Measurements from ENCODE around the gene URM1.

GRCh38 chr9:128343855-128344254 is 27.3 kb upstream of the URM1 start:
- TF ChIP-seq KDM1A (IDR thresholded peaks at IDR 0.05; ENCODE audit: borderline replicate concordance) (no peak), POLR2A (IDR thresholded peaks at IDR 0.05; ENCODE audit: low read depth, low read length) (no peak), POLR2AphosphoS5 (IDR thresholded peaks at IDR 0.05; ENCODE audit: low read length) (no peak), RELA (IDR thresholded peaks at IDR 0.05; ENCODE audit: borderline replicate concordance, partially characterized antibody) (no peak), SREBF2 (IDR thresholded peaks at IDR 0.05; ENCODE audit: low read length) (no peak), CBX3 (IDR thresholded peaks at IDR 0.05; ENCODE audit: borderline replicate concordance, low read depth) (no peak), EGR1 (IDR thresholded peaks at IDR 0.05; ENCODE audit: borderline replicate concordance in 1 of 2, low read depth in 2 of 2, low read length in 2 of 2) (no peak), ASH2L (IDR thresholded peaks at IDR 0.05; ENCODE audit: borderline replicate concordance, low read depth) (no peak), BCLAF1 (IDR thresholded peaks at IDR 0.05) (no peak), PML (IDR thresholded peaks at IDR 0.05; ENCODE audit: low read length) (no peak)
- TF ChIP-seq, protein P1, sequence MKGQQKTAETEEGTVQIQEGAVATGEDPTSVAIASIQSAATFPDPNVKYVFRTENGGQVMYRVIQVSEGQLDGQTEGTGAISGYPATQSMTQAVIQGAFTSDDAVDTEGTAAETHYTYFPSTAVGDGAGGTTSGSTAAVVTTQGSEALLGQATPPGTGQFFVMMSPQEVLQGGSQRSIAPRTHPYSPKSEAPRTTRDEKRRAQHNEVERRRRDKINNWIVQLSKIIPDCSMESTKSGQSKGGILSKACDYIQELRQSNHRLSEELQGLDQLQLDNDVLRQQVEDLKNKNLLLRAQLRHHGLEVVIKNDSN (IDR thresholded peaks at IDR 0.05; ENCODE audit: borderline replicate concordance, extremely low read length, insufficient read depth, low read depth, low read length) = no peak

Measured in GM12878 (cell line).